Mucosa of stomach (tissue), 1 donor: Measurements from ENCODE around the gene ELMO1.

Source experiments
- H3K27me3 ChIP-seq: one replicate; pipeline ENCODE4 v1.7.0; 2013; ENCODE audit warnings: mild to moderate bottlenecking, low read length; ENCODE audit not compliant: control insufficient read depth, insufficient read depth
- H3K36me3 ChIP-seq: one replicate; pipeline ENCODE4 v1.7.0; 2013; ENCODE audit warnings: low read length; ENCODE audit not compliant: control insufficient read depth, insufficient read depth
- H3K4me1 ChIP-seq: one replicate; pipeline ENCODE4 v1.7.0; 2013; ENCODE audit warnings: mild to moderate bottlenecking, low read length; ENCODE audit not compliant: control insufficient read depth, insufficient read depth
- H3K4me3 ChIP-seq: one replicate; pipeline ENCODE4 v1.7.0; 2013; ENCODE audit warnings: low read length
- H3K9ac ChIP-seq: one replicate; pipeline ENCODE4 v1.7.0; 2013; ENCODE audit warnings: mild to moderate bottlenecking, low read length, moderate library complexity
- H3K9me3 ChIP-seq: one replicate; pipeline ENCODE4 v1.7.0; 2013; ENCODE audit warnings: mild to moderate bottlenecking, low read length, moderate library complexity; ENCODE audit not compliant: control insufficient read depth
- donor health status: Pancreatic carcinoma.

The ELMO1 gene

DNA sequence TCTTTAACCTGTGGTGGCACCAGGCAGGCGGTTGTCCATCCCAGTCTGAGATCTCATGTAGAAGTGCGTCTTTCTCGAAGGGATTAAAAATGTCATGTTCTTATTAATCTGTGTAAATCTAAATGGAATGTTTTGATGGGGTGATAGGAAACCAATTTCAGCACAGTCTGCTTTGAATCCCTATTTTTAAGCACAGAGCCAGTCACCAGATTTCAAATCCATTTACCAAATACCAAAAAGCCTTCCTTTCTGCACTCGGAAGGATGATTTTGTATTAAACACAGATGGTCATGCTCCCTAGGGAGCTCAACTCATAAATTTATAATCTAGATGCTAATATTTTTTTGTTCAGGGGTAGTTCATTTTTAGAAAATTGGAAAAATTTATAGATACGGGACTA lies 563.8 kb downstream of the ELMO1 start:
- Histone ChIP-seq H3K4me1 (no peaks in the 10 kb centered on the region), H3K36me3 (no peaks in the 10 kb centered on the region), H3K4me3 (no peak overlapping the region), H3K9ac (no peak overlapping the region), H3K27me3 (no peaks in the 10 kb centered on the region), H3K9me3 (no peaks in the 10 kb centered on the region)

DNA sequence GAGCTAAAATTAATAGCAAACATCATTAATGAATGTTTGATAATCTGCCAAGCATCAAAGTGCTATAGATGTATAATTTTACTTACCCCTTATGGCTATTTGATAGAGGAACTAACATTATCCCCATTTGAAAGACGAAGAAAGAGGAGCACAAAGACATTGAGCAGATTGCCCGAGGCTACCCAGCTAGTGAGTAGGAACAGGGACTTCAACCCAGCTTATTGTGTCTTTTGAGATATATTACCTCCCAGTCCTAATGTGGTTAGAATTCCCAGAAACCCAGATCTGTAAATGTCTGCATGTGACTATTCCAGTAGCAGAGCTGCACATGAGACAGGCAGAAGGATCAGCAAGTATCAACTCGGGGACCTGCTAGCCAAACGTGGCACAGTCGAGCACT lies 564.3 kb downstream of the ELMO1 start:
- H3K9ac ChIP-seq, result no peak overlapping the region
- no peak overlapping the region for H3K4me3 ChIP-seq
- no peaks in the 10 kb centered on the region for H3K9me3 ChIP-seq
- H3K27me3 ChIP-seq, result no peaks in the 10 kb centered on the region
- no peaks in the 10 kb centered on the region for H3K36me3 ChIP-seq
- no peaks in the 10 kb centered on the region for H3K4me1 ChIP-seq

DNA sequence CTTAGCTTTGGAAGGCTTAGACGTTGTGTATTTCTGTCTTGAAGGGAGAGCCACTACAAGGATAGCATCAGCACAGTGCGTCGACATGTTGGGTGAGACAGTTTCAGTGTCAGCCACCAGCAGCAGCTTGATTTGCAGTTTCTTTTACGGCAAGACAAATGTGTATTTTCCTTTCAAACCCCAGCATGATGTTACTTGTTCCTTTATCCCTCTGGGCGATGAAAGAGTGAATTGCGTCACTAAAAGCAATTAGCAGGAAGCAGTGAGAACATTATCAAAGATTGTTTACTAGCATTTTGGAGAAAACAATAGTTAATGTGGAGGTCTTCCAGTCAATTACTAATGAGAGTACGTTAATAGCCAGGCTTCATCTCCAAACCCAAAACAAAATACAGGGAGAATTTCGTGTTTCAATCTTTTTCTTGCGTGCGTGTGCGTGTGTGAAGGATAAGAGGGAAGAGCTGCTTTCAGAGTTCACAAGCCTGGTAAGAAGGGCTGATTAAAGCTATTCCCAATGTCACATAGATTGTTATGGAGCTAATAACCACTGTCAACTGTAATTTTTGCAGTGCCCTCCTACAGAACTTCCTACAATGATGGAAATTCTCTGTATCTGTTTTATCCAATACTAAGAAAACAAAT lies 567.3 kb downstream of the ELMO1 start:
- H3K27me3 ChIP-seq, result no peaks in the 10 kb centered on the region
- no peak overlapping the region for H3K4me3 ChIP-seq
- H3K9me3 ChIP-seq, result no peaks in the 10 kb centered on the region
- no peaks in the 10 kb centered on the region for H3K36me3 ChIP-seq
- no peak overlapping the region for H3K9ac ChIP-seq
- no peaks in the 10 kb centered on the region for H3K4me1 ChIP-seq

DNA sequence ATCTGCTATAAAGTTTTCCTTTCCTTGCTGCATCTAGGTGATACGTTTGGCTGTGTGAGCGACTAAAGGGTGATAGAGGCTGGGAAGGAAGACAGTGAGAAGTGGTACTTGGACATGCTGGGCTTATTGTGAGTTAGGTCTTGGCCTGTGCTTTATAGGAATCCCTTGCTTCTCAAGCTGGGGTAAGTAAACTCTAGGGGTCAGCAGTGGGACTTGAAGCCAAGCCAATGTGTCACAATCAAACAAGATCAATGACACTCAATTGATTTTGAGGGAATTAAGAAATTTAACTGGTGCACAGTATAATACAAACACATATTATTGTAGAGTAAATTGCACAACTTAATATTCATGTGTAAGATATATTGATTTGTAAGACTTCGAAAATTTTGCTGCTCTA lies 568.6 kb downstream of the ELMO1 start:
- Histone ChIP-seq H3K9ac (no peak overlapping the region), H3K9me3 (no peaks in the 10 kb centered on the region), H3K4me1 (no peaks in the 10 kb centered on the region), H3K27me3 (no peaks in the 10 kb centered on the region), H3K36me3 (no peaks in the 10 kb centered on the region), H3K4me3 (no peak overlapping the region)

DNA sequence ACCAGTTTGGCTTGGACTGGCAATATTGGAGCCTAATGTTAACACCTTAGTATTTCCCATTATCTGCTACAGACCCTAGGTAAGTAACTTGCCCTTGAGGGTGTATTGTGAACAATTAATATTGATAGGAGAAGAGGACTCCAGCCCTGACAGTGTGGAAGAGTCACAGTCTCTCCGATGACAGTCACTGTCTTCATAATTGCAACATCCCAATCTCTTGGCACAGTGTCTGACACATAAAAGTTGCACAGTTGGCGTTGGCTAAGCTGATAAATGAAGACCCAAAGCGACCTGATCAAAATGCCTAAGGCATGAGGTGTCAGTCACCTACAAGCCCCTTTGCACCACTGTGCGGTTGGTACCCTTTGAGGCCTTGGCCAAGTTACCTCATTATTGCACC lies 569.6 kb downstream of the ELMO1 start:
- Histone ChIP-seq H3K9me3 (no peaks in the 10 kb centered on the region), H3K9ac (no peak overlapping the region), H3K36me3 (no peaks in the 10 kb centered on the region), H3K4me3 (no peak overlapping the region), H3K27me3 (no peaks in the 10 kb centered on the region), H3K4me1 (no peaks in the 10 kb centered on the region)

DNA sequence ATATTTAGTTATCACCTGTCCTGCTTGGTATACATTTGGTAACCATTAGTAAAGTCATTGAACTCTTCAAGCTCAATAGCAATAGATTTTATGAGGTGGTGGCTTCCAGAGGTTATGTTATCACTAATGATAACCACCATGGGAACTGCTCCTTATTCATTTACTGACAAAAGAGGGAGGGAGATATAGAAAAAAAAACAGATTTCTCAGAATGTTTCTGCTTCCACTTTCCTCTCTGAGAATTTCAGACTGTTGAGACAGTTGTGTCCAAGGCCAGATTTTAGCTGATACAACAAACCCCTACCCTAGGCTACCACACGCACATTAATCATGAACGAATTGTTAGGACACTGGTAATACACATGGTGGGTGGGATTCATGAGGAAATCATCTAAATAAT lies 570.4 kb downstream of the ELMO1 start:
- Histone ChIP-seq H3K9ac (no peak overlapping the region), H3K27me3 (no peaks in the 10 kb centered on the region), H3K4me3 (no peak overlapping the region), H3K36me3 (no peaks in the 10 kb centered on the region), H3K9me3 (no peaks in the 10 kb centered on the region), H3K4me1 (no peaks in the 10 kb centered on the region)

DNA sequence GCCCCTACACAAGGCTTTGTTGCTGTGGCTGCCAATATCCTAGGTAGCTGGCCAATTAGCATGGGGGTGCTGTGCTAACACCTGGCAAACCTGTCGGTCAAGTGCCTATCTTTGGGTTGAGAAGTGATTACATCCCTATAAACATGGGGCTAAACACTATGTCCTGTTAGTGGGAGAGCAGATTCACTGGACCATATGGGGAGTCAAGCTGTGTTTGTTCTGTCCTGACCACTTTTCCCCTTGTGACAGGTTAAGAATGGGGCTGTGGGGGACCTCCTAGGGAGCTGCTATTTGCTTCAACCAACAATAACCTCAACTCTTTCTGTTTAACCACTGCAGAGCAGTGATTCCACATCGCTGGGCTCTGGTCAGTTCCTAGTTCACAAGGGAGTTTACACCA lies 572.9 kb downstream of the ELMO1 start:
- H3K4me3 ChIP-seq, result no peak overlapping the region
- no peaks in the 10 kb centered on the region for H3K36me3 ChIP-seq
- no peaks in the 10 kb centered on the region for H3K4me1 ChIP-seq
- no peaks in the 10 kb centered on the region for H3K9me3 ChIP-seq
- H3K9ac ChIP-seq, result no peak overlapping the region
- no peaks in the 10 kb centered on the region for H3K27me3 ChIP-seq

DNA sequence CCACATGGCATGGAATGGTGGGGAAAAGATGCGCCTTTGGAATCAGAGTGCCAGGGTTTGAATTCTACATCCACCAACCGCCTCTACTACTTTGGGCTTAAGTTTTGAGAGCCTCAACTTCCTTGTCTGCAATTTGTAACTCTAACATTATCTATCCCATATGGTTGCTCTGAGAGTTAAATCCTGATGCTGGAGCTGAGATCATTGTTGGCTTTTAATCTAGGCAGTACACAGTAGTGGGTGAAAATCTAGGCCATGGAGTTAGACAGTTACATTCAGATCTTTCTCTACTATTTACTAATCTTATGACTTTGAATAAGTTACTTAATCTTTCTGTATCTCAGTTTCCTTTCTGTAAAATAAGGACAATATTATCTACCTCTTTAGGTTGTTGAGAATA lies 574.6 kb downstream of the ELMO1 start:
- no peaks in the 10 kb centered on the region for H3K36me3 ChIP-seq
- no peak overlapping the region for H3K9ac ChIP-seq
- H3K9me3 ChIP-seq, result no peaks in the 10 kb centered on the region
- no peaks in the 10 kb centered on the region for H3K27me3 ChIP-seq
- no peak overlapping the region for H3K4me3 ChIP-seq
- H3K4me1 ChIP-seq, result no peaks in the 10 kb centered on the region

DNA sequence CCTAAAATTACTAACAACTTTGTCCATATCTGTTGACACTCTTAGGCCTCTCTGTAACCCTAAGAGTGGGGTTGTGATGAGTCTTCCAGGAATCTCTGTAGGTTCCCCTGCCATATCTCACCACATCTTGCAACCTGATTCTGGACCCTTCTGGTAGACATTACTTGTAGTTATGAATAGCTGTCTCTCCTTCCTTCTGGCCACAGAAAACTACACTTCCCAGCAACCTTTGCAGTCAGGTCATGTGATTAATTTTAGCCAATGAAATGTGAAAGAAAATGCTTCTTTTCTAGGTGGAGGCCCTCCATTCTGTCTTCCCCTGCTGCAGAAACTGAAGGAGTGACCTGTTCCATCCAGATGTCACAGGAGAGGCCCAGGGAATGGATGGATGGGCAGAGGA lies 576.8 kb downstream of the ELMO1 start:
- Histone ChIP-seq H3K9ac (no peak overlapping the region), H3K4me1 (no peaks in the 10 kb centered on the region), H3K36me3 (no peaks in the 10 kb centered on the region), H3K9me3 (no peaks in the 10 kb centered on the region), H3K27me3 (no peaks in the 10 kb centered on the region), H3K4me3 (no peak overlapping the region)

DNA sequence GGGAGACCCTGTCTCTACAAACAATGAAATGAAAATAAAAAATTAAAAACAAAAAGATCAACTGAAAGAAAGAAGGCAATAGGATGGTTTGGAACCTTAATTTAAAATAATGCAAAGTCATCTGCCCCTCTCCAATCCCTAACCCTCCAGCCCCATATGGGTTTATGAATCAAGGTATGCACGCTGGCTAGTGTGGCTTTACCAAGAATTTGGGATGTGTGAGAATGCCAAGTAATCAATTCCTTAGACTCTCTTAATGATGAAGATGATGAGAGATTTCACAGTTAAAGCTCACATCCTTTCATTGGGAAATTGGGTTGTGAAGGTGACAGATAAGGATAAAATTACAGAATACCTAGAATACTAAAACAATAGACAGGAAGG lies 577.3 kb downstream of the ELMO1 start:
- Histone ChIP-seq H3K9me3 (no peaks in the 10 kb centered on the region), H3K27me3 (no peaks in the 10 kb centered on the region), H3K4me1 (no peaks in the 10 kb centered on the region), H3K9ac (no peak overlapping the region), H3K4me3 (no peak overlapping the region), H3K36me3 (no peaks in the 10 kb centered on the region)

DNA sequence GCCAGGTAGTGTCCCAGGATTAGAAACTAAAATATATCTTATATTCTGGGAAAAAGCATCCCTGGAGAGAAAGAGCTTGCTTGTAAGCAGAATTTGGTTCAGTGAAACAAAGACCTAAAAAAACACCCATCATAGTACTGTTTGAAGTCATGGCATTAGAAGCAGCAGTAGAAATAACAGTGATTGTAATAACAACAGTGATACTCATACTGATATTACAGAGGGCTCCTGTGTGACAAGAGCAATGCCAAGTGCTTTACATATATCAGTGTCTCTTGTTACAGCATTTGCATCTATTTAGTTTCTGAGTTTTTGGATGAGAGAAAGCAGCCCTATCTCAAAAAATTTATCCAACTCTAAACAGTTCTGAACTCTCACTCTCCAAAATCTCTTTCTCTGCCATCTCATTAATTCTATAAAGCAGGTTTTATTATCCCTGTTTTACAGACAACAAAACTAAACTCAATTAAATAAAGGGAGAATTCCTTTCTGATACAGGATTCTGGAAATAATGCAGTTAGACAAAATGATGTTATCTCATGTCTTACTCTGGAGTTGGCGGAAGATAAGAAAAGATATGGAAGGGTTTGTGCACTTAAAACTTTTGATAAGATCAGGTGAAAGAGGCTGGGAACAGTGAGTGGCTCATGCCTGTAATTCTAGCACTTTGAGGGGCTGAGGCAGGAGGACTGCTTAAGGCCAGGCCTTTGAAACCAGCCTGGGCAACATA lies 577.9 kb downstream of the ELMO1 start:
- no peaks in the 10 kb centered on the region for H3K4me1 ChIP-seq
- no peaks in the 10 kb centered on the region for H3K27me3 ChIP-seq
- no peak overlapping the region for H3K4me3 ChIP-seq
- H3K36me3 ChIP-seq, result no peaks in the 10 kb centered on the region
- H3K9ac ChIP-seq, result no peak overlapping the region
- no peaks in the 10 kb centered on the region for H3K9me3 ChIP-seq

DNA sequence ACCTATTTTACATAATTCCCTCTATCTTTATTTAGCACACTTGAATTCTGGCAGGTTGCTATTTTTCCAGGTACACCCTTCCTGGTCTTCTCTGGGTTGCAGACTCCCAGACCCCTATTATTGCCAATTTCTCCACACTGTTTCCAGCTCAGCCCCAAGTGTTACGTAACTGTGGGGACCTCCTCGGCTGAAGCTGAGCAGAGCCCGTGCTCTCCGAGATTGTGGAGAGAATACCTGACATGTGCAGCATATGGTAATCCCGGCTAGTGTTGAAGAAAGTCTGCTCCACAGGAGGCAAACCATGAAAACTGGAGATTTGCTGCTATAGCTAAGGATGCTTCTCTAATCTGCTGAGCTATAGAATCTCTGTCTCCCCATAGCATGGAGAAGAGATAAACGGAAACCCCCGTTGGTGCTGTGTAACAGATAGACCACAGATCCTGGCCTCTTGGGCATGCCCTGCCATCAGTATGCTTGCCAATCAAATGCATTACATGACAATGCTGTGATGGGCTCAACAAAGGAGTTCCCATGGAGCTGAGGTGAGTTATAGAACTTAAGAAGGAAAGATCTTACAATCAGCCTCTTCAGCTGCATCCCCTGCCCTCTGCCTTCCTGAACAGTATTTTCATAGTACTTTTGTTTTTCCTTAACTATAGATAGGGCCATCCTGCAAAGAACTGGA lies 579.8 kb downstream of the ELMO1 start:
- H3K27me3 ChIP-seq, result no peaks in the 10 kb centered on the region
- H3K4me1 ChIP-seq, result no peaks in the 10 kb centered on the region
- H3K9me3 ChIP-seq, result no peaks in the 10 kb centered on the region
- no peaks in the 10 kb centered on the region for H3K36me3 ChIP-seq
- no peak overlapping the region for H3K4me3 ChIP-seq
- no peak overlapping the region for H3K9ac ChIP-seq
